Effector memory CD8-positive, alpha-beta T cell (primary cell): ENCODE results near the gene ZNF18.

Experiments used
- ATAC-seq: fragments of 150-1000 bp; cut with Tn5 transposase; replicated peaks from 2 replicates; pipeline ENCODE4 v1.10.0; 2021; ENCODE audit warnings: mild to moderate bottlenecking, moderate library complexity
- DNase-seq, 3 experiments: peaks; one replicate each; pipeline ENCODE4 v3.0.0; 2021
- H3K27ac Mint-ChIP-seq, 2 donors: one replicate each; pipeline ENCODE4 v1.8.0; 2022; ENCODE audit warnings: mild to moderate bottlenecking in 2 of 2, mixed read lengths in 2 of 2, moderate library complexity in 2 of 2
- H3K27me3 Mint-ChIP-seq, 2 donors: one replicate each; pipeline ENCODE4 v1.8.0; 2022; ENCODE audit warnings: mixed read lengths in 2 of 2
- H3K36me3 Mint-ChIP-seq: one replicate; pipeline ENCODE4 v1.8.0; 2022; ENCODE audit warnings: mild to moderate bottlenecking, moderate library complexity, mixed read lengths; ENCODE audit not compliant: insufficient read depth
- H3K4me1 Mint-ChIP-seq, 2 donors: one replicate each; pipeline ENCODE4 v1.8.0; 2022; ENCODE audit warnings: low read depth in 2 of 2, mixed read lengths in 2 of 2
- H3K4me3 Mint-ChIP-seq, 2 donors: one replicate each; pipeline ENCODE4 v1.8.0; 2022; ENCODE audit warnings: mild to moderate bottlenecking in 2 of 2, mixed read lengths in 2 of 2, moderate library complexity in 2 of 2
- H3K9me3 Mint-ChIP-seq, 2 donors: one replicate each; pipeline ENCODE4 v1.8.0; 2022; ENCODE audit warnings: mixed read lengths in 2 of 2

Gene ZNF18

GRCh38 chr17:11928436-11928835, 68.8 kb downstream of the ZNF18 start:
- no peak overlapping the region for H3K4me3 Mint-ChIP-seq
- DNase-seq, result no peak
- no peaks in the 10 kb centered on the region for H3K4me1 Mint-ChIP-seq
- H3K27ac Mint-ChIP-seq, result no peak overlapping the region
- H3K27me3 Mint-ChIP-seq, result peaks cover 9 to 14% of the 10 kb centered on the region in 2 donors
- peaks cover 3% of the 10 kb centered on the region for H3K36me3 Mint-ChIP-seq
- no peak for ATAC-seq
- H3K9me3 Mint-ChIP-seq, result no peaks in the 10 kb centered on the region
